Keratinocyte (primary cell): Measurements from ENCODE around the gene FGD1.

Source experiments
- CTCF ChIP-seq, 3 experiments: IDR thresholded peaks in 1 of 3; conservative IDR thresholded peaks in 1 of 3; optimal IDR thresholded peaks in 1 of 3; 2 replicates in 2 of 3; 3 replicates in 1 of 3; pipeline versions ENCODE3 to v1.5.1; 2011; ENCODE audit warnings: low read length in 3 of 3, mild to moderate bottlenecking in 3 of 3, moderate library complexity in 2 of 3, control low read depth in 1 of 3, inconsistent platforms in 1 of 3; ENCODE audit not compliant: insufficient read depth in 2 of 3; ENCODE audit errors: extremely low read depth in 1 of 3
- EZH2 ChIP-seq: IDR thresholded peaks from one replicate; pipeline ENCODE4 v1.6.1; 2012; ENCODE audit warnings: inconsistent platforms, mild to moderate bottlenecking, low read length, moderate library complexity

GRCh38 chrX:54482839-54483593 is 13.0 kb downstream of the FGD1 start:
- TF ChIP-seq CTCF (optimal IDR thresholded peaks at IDR 0.05 in 1 of 3, IDR thresholded peaks at IDR 0.05 in 1 of 3, conservative IDR thresholded peaks at IDR 0.05 in 1 of 3; ENCODE audit: extremely low read depth in 1 of 3, insufficient read depth in 2 of 3, low read length in 3 of 3) (no peak), EZH2 (no peak)
